ENCODE data around the gene POLA1.
A peak's percentile ranks its signal among the peaks of the same experiment; 100 is the strongest.

The POLA1 gene

DNA sequence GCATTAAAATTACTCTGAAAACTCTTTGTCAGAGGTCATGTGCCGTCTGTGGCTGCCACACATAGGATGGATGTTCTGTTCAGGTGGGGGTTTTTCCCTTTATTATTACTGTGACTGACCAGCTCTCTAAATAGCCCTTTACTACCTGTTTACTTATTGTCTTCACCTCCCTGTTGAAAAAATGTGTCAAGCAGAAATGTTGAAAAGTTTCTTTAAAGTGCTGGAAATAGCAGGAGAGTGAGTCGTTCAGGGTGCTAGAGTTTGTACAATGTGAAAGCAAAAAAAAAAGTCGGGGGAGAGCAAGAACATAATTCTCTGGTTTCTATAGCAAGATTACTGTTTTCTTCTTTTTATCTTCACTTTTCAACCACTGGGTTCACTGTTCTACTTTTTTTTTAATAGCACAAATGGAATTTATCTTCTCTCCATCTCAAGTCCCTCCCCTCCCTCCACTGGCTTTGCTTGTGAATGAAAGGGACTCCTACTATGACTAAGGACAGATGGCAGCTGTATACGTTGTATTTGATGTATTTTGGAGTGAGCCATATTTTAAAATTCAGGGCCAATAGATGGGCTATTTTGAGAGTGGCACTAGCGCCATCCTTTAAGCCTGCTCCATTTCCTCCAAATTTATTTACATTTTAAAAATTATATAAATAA is 288.7 kb downstream of the POLA1 start:
- peak; percentile 5 for DNase-seq (ENCODE audit: low read depth)

DNA sequence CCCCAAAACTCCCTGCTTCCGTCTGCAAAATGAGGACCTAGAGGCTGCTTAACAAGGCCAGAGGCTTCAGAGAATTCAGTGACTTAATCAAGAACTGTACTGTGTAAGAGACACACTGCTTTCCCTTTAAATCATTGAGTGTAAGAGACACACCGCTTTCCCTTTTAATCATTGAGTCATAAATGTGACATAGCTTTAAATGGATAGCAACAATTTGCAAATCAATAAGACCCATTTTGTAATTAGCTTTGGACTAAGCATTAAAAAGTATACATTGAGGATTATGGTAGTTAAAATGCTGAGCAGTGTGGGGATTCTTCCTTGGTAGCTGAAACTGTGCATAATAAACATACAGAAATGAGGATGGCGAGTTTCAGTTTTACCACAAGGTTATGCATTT is 290.2 kb downstream of the POLA1 start:
- DNase-seq (ENCODE audit: low read depth), result no peak

DNA sequence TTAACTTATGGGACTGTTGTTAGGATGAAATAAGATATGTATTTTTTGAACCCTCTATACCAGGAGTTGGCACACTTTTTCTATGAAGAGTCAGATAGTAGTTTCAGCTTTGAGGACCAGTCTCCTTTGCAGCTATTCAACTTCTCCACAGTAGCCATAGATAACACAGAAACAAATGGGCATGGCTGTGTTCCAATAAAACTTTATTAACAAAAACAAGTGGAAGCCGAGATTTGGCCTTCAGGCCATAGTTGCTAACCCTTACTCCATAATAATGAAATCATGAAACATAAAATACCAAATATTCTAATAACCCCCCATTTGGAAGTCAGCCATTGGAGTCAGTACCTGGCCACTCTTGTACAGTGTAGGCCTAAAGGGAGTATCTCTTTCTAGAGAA is 291.4 kb downstream of the POLA1 start:
- DNase-seq (ENCODE audit: low read depth), result no peak

DNA sequence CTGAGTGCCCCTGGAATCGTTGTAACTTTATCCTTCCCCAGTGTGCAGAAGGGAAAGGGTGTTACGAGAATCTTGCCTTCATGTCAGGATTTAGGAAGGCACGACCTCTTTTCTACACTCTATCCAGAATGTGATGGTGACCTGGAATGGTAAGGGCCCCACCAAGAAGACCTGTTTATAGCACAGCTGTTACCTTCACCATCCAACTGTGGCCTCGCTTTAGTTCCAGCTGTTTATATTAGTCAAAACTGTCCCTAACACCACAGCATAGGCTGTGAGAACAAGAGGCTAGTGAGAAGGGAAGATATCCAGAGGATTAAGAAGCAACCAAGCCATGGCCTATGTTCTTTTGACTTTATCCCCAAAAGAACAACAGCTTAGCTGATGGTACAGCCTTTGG is 294.0 kb downstream of the POLA1 start:
- no peak for DNase-seq (ENCODE audit: low read depth)

DNA sequence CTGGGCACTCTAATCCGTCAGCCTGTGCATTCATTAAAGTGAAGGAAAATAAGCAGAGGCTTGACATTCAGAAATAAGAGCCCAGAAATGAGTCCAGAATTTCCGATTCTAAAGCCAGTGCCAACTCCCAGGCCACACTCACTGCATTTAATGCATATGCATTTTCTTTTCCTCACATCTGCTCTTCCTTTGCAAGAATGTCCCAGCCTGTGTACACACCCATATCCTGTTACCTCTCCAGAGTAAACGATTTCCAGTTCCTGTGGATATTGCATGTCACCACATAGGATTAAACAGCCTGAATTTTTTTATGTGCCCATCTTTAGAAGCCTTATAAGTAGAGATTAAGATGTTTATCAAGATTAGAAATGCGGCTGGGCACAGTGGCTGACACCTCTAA is 294.6 kb downstream of the POLA1 start:
- DNase-seq (ENCODE audit: low read depth), result no peak

DNA sequence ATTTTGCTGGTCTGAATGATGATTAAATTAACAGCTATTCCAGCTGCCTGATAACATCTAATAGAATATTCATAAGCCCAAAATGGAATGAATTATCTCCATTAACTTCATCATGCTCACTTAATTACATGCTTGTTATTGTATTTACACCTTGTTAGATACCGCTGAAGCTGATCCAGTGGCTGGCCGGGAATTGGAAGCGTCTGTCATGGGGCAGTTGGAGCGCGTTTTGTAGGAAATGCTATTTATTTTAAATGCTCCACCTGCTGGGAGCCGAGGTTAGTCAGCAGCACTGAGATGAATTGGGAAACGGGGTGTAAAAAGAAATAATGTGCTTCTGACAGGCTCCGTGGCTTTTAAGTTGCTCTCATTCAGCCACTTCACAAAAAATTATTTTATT is 296.8 kb downstream of the POLA1 start:
- no peak for DNase-seq (ENCODE audit: low read depth)

DNA sequence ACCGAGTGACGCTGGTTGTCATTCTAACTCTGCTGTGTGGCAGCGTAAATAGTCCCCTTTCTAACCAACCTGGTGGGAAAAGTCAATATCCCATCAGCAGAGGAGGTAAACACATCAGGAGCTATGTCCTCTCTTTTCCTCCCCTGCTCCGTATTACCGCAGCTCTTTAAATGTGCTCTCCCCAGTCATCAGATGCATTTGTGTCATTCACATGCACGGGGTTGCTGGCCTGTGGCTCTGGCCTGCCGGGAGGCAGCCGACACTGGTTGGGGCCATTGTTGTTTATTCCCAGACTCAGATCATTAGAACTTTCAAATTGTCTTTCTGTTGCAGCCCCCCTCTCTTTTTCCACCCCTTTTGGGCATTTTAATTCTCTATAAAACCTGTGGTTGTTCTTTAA is 300.2 kb downstream of the POLA1 start:
- DNase-seq (ENCODE audit: low read depth), result no peak

DNA sequence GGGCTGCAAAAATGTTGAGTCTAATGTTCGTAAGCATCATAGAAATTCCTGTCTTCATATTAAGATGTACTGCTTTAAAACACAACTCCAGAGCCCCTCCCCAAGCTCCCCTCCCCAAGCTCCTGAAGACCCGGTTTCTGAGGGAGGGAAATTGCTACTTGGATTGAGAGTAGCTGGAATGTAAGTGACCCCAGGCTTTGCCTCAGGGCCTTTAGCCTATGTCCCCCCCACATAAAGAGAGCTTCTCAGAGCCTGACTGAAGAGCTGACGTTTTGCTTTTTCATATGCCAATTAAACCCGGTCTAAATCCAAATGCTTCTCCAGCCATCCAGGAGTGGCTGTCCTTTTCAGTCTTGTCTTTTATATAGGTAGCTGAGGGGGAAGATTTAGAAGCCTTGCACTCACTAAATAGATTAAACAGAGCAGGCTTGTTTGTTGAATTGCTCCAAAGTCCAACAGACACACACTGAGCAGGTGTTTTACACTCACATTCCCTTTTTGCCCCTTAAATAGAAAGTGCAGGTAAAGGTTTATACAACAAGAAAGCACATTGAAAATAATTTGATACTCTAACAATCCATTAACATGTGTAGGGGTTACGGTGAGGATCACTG is 302.5 kb downstream of the POLA1 start:
- DNase-seq (ENCODE audit: low read depth), result no peak

DNA sequence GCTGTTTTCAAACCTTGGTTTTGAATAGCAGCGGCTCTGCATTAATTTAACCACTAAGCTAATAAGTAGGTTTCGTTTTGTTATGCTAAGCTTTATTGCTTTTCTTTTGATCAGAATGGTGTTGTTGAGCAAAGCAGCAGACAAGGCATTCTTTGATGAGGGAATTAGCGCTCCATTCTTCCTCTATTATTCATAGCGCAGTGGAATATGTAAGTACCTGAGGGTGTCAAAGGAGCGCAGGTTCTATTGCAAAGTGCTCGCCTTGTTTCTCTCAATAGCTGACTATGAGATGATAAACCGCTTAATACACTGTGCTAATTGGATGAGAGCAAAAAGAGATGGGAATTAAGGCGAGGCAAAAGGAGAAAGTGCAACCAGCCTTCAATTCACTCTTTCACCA is 305.8 kb downstream of the POLA1 start:
- DNase-seq (ENCODE audit: low read depth), result no peak

DNA sequence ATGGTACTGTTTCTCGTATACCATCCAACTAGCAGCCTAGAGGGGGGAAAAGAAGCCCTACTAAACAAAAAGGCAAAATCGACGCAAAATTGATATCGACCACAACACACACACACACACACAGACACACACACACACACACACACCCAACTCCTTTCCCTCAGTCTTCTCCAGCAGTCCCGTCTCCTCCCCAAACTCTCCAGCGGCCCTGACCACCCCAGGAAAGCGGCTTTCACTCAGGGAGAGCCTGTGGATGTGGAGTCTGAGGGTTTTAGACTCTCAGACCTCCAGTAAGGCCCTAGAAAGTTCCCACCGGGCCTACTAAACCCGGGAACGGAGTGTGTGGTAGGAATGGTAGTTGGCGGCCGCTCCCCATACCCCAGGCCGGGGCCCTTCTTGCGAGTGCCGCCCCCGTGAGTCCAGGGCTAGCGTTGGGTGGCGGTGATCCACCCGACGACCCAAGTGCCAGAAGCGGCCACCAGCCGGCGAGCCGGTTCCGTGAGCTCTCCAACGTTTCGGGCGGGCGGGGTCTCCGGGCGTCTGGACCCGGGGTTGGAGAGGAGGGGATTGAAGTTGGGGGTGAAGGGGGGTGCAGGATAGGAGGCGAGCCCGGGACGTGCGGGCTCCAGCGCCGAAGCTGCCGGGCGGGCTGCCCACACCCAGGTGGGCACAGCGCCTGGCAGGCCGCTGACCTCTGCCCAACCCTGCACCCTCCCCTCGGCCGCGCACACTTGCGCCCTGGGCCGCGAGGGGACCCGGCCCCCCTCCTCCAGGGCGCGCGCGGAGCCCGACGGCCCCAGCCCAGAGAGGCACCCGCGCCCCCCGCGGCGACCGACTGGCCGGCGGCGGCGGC is 308.3 kb downstream of the POLA1 start:
- DNase-seq (ENCODE audit: low read depth), result no peak

DNA sequence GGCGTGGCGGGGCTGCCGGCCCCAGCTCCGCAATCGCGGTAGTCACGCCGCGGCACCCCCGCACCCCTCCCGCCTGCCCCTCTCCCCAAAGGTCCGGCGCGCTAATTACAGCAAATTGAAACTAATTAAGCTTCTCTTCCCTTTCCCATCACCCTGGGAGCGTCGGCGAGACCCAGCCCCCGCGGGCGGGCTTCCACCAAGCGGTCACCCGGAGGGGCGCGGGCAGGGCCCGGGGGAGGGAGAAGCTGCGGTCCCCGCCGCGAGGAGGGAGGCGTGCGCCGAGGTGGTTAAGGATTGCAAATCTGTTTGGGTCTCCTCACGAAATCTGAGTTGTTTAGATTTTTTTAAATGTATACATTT is 308.9 kb downstream of the POLA1 start:
- no peak for DNase-seq (ENCODE audit: low read depth)

DNA sequence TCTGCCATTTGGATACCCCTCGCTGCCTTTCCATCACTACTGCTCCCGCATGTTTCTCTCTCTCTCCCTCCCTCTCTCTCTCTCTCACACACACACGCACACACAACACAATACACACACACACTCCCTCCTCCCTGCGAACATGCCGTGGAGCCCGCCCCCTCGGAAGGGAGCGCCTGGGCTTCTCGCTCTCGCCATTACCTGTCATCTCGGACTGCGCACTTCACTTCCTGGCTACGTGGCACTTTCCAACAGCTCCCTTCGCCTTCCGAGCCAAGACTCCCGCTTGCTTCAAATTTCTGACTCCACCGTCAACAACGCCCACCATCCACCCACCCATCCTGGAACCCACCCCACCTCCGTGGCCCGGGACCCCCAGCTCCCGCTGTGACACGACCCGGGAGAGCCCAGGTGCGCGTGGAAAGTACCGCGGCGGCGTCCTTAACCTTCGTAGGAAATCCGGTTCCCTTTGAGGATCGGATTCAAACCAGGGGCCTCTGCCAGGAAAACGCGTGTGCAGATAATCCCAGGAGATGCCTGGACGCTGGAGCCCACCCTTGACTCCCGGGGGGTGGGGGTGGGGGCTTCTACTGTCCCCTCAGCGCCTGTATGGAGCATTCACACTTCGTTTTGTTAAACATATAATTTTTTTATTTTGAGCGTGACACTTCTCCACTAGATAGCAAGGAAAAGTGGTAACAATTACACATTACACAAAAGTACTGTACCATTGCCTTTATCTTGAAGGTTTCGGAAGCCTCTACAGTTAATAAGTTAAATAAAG is 309.5 kb downstream of the POLA1 start:
- no peak for DNase-seq (ENCODE audit: low read depth)

DNA sequence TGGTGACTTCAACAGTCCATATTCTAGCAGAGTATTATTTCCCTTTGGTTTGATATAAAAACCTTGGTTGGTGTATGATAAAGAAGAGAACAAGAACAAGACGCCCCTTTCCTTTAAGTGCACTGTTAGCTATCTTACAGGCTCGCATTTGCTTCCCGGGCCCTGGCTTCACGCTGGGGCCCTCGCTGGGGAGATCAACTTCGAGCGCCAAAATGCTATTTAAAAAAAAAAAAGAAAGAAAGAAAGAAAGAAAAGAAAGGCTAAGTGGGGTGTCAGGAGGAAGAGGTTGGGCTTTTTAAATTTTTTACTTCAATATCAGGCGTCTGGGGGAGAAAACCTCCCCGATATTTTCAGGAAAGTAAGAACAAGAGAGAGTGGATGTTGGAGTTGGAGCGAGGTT is 310.3 kb downstream of the POLA1 start:
- DNase-seq (ENCODE audit: low read depth), result no peak

DNA sequence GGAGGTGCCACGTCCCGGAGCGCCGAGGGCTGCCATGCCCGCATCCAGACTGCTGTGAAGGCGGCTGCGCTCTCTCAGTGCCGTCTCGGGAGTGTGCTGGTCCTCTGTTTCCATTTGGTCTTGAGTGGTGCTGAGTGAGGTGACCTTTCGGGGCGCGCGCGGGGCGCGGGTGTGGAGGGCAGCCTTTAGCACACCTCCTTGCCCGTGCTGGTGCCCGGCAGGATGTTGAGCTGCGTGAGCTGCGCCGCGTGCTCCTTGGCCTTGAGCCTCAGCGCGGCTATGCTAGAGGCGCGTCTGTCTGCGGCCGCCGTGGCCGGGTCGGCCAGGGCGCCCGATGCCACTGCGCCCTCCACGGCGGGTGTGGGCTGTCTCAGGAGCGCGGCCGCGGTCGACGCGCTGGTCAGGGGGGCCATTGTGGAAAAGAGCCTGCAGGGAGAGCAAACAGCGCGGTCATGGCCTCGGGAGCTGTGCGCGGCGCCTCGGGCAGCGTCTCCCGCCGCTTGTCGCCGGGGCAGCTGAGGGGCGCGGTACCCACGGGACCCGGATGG is 310.8 kb downstream of the POLA1 start:
- DNase-seq (ENCODE audit: low read depth), result no peak

DNA sequence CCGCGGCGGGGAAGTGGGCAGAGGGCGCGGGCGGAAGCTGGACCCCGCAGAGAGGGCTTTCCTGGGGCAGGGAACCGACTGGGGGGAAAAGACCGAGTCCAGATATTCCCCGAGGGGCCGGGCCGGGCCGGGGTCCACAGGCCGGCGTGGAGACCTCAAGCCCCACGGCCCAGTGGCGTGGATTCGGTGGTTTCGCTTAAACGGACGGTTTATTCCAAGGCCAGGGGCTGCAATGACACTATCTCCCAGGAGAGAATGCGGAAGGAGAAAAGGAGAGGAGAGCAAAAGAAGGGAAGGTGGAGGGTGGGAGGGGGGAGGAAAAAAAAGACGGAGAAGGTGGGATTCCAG is 311.3 kb downstream of the POLA1 start:
- no peak for DNase-seq (ENCODE audit: low read depth)

DNA sequence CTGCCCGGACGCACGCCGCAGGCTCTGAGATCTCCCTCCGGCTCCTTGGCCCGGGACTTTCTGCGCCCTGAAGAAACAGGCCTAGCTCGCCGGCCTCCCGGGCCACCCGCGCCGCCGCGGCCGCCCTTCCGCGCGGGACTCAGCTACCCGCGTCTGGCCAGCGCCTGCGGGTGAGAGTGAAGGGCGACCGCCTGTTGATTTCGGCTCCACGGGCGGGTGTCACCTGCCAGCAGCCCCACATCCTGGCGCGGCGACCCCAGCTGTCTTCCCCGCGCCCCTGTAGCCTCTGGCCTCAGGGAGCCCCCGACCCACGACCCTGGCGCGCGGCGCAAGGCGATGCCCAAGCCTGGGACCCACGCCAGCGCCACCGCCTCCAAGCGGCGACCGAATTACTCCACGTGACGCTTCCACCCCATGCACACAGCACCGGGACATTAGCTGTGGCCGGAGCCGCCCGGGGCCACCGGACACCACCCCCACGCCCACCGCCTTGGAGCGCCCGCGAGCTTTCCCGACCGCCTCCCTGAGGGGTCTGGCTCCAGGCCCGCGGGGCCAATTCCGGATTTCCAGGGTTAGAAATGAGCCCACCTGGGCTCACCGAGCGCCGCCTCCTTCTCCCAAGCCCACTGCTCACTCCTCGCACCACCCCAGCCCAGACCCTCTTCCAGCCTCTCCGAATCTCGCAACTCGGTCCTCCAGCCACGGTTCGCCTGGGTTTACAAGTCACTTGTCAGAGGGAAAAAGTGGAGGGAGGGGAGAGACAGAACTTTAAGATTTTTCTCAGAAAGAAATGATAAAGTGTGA is 311.9 kb downstream of the POLA1 start:
- peak; percentile 9 for DNase-seq (ENCODE audit: low read depth)

DNA sequence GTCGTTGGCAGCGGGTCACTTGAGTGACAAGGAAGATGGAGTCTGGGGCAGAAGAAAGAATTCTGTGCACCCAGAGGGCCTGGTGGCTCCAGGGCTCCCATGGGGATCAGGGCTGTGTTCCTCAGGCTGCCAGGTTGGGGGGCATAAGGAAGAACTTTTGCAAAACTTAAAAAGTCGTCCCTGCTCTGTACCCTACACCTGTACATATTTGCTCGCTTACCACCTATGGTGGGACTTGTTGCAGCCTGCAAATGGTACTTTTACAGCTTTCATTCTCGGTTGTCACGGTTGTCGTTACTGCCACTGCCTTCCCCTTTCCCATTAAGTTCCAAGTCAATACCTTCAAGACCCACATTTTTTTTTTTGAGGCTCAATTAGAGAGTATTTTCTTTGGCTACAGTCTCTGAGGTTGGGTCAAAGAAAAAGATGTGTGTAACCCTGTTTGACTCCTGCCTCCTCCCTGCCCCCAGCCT is 312.9 kb downstream of the POLA1 start:
- no peak for DNase-seq (ENCODE audit: low read depth)

DNA sequence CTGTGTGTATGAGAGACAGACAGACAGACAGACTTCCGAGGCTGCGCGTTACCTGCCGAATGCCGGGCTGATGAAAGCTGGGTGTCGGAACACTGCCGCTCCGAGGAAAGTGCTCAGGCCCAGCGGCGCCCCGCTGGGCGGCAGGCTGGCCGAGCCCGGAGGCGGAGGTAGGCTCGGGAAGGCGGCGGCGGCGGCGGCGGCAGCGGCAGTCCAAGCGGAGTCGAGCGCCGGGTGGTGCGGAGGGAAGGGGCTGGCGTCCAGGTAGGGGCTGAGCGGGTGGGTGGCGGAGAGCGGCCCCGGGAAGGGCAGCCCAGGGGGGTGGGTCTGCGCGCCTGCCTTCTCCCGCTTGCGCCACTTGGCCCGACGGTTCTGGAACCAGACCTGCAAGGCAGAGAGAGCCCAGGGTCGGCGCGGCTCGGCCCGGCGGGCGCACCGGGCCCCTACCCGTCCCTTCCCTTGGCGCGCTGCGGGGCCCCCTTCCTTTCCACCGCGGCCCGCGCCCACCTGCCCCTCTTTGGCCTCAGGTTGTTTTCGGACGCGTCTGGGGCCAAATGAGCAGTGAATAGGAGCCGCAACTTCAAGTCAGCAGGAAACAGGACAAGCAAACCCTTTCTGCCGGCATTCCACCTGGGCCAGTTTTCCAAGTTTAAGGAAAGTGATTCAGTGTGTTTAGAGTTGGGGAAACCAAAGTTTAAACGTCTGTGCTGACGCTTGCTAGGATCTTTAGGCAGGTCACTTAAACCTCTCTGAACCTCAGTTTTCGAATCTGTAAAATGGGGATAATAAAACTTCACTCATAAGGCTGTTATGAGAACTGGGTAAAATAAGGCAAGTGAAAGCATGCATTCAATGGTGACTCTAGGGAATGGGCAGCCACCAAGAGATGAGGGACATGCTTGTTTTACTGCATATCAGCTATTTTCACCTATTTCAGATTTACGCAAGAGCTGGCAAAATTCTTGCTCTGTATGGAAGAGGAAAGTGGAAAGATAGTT is 313.6 kb downstream of the POLA1 start:
- no peak for DNase-seq (ENCODE audit: low read depth)

DNA sequence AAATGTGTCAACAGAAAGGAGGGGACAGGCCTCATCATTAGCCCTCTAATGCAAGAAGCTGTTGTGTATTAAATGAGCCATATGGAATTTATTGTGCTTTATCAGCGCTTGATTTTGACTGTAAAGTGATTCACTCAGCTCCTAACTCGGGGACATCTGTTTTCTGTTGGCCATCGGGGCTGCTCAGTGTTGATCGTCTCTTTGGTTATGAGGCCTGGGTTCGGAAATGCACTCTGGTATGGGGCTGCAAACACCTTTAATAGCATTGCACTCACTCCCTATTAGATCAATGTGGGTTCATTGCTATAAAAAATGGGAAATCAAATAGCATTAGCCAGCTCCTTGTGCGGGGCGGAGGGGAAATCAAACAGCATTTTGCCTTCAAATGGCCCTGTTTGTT is 315.7 kb downstream of the POLA1 start:
- no peak for DNase-seq (ENCODE audit: low read depth)
